IPS-18c (cell line): ENCODE data around the gene MAPKAP1.

Experiments
- H3K4me3 ChIP-seq: 2 replicates; pipeline ENCODE4 v1.7.0; 2013; ENCODE audit warnings: low read depth, mild to moderate bottlenecking, low read length, moderate library complexity; ENCODE audit not compliant: insufficient read depth
- H3K9me3 ChIP-seq: one replicate; pipeline ENCODE4 v1.6.1; 2013; ENCODE audit warnings: mild to moderate bottlenecking, low read length, moderate library complexity; ENCODE audit not compliant: control insufficient read depth, insufficient read depth

Gene MAPKAP1

GRCh38 chr9:125655066-125655633 lies 51.9 kb downstream of the MAPKAP1 start:
- H3K4me3 ChIP-seq, result no peak overlapping the region
- no peaks in the 10 kb centered on the region for H3K9me3 ChIP-seq

- Histone ChIP-seq H3K9me3 (no peaks in the 10 kb centered on the region), H3K4me3 (no peak overlapping the region)
Observed at GRCh38 chr9:125654121-125654520, 52.9 kb downstream of the MAPKAP1 start.

- H3K4me3 ChIP-seq, result no peak overlapping the region; the same call in 1 of the 2 replicates
- H3K9me3 ChIP-seq, result no peaks in the 10 kb centered on the region
Observed at GRCh38 chr9:125653325-125653724, 53.7 kb downstream of the MAPKAP1 start.

GRCh38 chr9:125652759-125653158 lies 54.2 kb downstream of the MAPKAP1 start:
- Histone ChIP-seq H3K4me3 (no peak overlapping the region), H3K9me3 (no peaks in the 10 kb centered on the region)

GRCh38 chr9:125652233-125652594 lies 54.8 kb downstream of the MAPKAP1 start:
- H3K9me3 ChIP-seq, result no peaks in the 10 kb centered on the region

GRCh38 chr9:125651576-125652232 lies 55.3 kb downstream of the MAPKAP1 start:
- H3K4me3 ChIP-seq, result no peak overlapping the region
- H3K9me3 ChIP-seq, result no peaks in the 10 kb centered on the region

More at GRCh38 chr9:125652233-125652594, 54.8 kb downstream of the MAPKAP1 start:
- H3K4me3 ChIP-seq, result no peak overlapping the region

- Histone ChIP-seq H3K4me3 (no peak overlapping the region), H3K9me3 (no peaks in the 10 kb centered on the region)
Observed at GRCh38 chr9:125650271-125650737, 56.7 kb downstream of the MAPKAP1 start.

- H3K4me3 ChIP-seq, result no peak overlapping the region
- no peaks in the 10 kb centered on the region for H3K9me3 ChIP-seq
Observed at GRCh38 chr9:125649826-125650225, 57.2 kb downstream of the MAPKAP1 start.

GRCh38 chr9:125649315-125649714 lies 57.7 kb downstream of the MAPKAP1 start:
- Histone ChIP-seq H3K4me3 (no peak overlapping the region), H3K9me3 (no peaks in the 10 kb centered on the region)

- Histone ChIP-seq H3K4me3 (no peak overlapping the region), H3K9me3 (no peaks in the 10 kb centered on the region)
Observed at GRCh38 chr9:125648294-125648693, 58.7 kb downstream of the MAPKAP1 start.

- H3K4me3 ChIP-seq, result no peak overlapping the region
- H3K9me3 ChIP-seq, result no peaks in the 10 kb centered on the region
Observed at GRCh38 chr9:125646621-125647100, 60.3 kb downstream of the MAPKAP1 start.

GRCh38 chr9:125646217-125646616 lies 60.8 kb downstream of the MAPKAP1 start:
- Histone ChIP-seq H3K4me3 (no peak overlapping the region), H3K9me3 (no peaks in the 10 kb centered on the region)

GRCh38 chr9:125644819-125645507 lies 62.0 kb downstream of the MAPKAP1 start:
- no peaks in the 10 kb centered on the region for H3K9me3 ChIP-seq
- H3K4me3 ChIP-seq, result no peak overlapping the region

GRCh38 chr9:125642311-125642710 lies 64.7 kb downstream of the MAPKAP1 start:
- no peaks in the 10 kb centered on the region for H3K9me3 ChIP-seq

GRCh38 chr9:125639057-125639456 lies 68.0 kb downstream of the MAPKAP1 start:
- H3K9me3 ChIP-seq, result no peaks in the 10 kb centered on the region
- no peak overlapping the region for H3K4me3 ChIP-seq

More at GRCh38 chr9:125642311-125642710, 64.7 kb downstream of the MAPKAP1 start:
- H3K4me3 ChIP-seq, result no peak overlapping the region

- Histone ChIP-seq H3K4me3 (no peak overlapping the region), H3K9me3 (no peaks in the 10 kb centered on the region)
Observed at GRCh38 chr9:125638239-125639045, 68.6 kb downstream of the MAPKAP1 start.

GRCh38 chr9:125637241-125637640 lies 69.8 kb downstream of the MAPKAP1 start:
- H3K4me3 ChIP-seq, result no peak overlapping the region
- no peaks in the 10 kb centered on the region for H3K9me3 ChIP-seq
